Tibial nerve (tissue), 4 donors: Measurements from ENCODE around the gene TMEM140. TPM values are rescaled to one million over a fixed set of nuclear protein-coding genes. Genes with fewer than 3 reads are reported as not detected.
"Not testable (repeated sequence)": the region's sequence is repeated elsewhere in the genome, so short reads cannot be mapped to it uniquely, and the experiment has no call there.

Source experiments
- DNase-seq, 2 donors: peaks; one replicate each; pipeline ENCODE4 v3.0.0-alpha.2; 2019; ENCODE audit warnings: low spot score in 2 of 2
- H3K27ac ChIP-seq, 4 donors: fragments of 200-600 bp; sonication (generic) in 3 of 4; one replicate each; pipeline ENCODE4 v1.5.1; 2017 to 2019; ENCODE audit warnings: mild to moderate bottlenecking in 1 of 4
- H3K27me3 ChIP-seq, 2 donors: fragments of 200-600 bp; sonication (generic) in 1 of 2; one replicate each; pipeline versions ENCODE4 v1.5.1 to v1.6.0; 2017 to 2019
- H3K36me3 ChIP-seq, 3 donors: fragments of 200-600 bp; sonication (generic); one replicate each; pipeline ENCODE4 v1.5.1; 2018 to 2019
- H3K4me1 ChIP-seq, 4 donors: fragments of 200-600 bp; sonication (generic) in 3 of 4; one replicate each; pipeline ENCODE4 v1.5.1; 2017 to 2019
- H3K4me3 ChIP-seq, 4 donors: fragments of 200-600 bp; sonication (generic) in 3 of 4; one replicate each; pipeline ENCODE4 v1.5.1; 2017 to 2019; ENCODE audit warnings: mild to moderate bottlenecking in 1 of 4, moderate library complexity in 1 of 4
- H3K9me3 ChIP-seq, 4 donors: fragments of 200-600 bp; sonication (generic) in 3 of 4; one replicate each; pipeline ENCODE4 v1.5.1; 2017 to 2019
- CTCF ChIP-seq, 5 experiments: fragments of 200-600 bp in 3 of 5; fragments of 450-650 bp in 2 of 5; sonication (generic) in 3 of 5; IDR thresholded peaks; one replicate each; pipeline ENCODE4 v1.5.1; 2016 to 2019; ENCODE audit warnings: antibody characterized with exemption in 5 of 5, mild to moderate bottlenecking in 3 of 5, moderate library complexity in 2 of 5
- EP300 ChIP-seq, 2 donors: sonication (generic); formaldehyde crosslinking; IDR thresholded peaks; one replicate each; pipeline ENCODE4 v1.6.1; 2017; ENCODE audit warnings: antibody characterized with exemption in 2 of 2, mild to moderate bottlenecking in 1 of 2
- POLR2A ChIP-seq, 2 donors: fragments of 450-650 bp; IDR thresholded peaks; one replicate each; pipeline ENCODE4 v1.6.1; 2017; ENCODE audit warnings: antibody characterized with exemption in 2 of 2, mild to moderate bottlenecking in 2 of 2, moderate library complexity in 2 of 2
- WGBS, 2 donors: methylation state at CpG; one replicate each; pipeline ENCODE4 v1.1.5; 2018; 5-methylcytosine and 5-hydroxymethylcytosine counted together
- total RNA-seq, 4 donors: library from RNA; depleted of rRNA; stranded (reverse); fragments of >200 nt; gene quantifications; one replicate each; pipeline ENCODE4 v1.1.0, GENCODE V29; 2016

The TMEM140 gene
- total RNA-seq, 4 donors from 2014 or later, result 20.5 to 46.9 (median 32.5) TPM

DNA sequence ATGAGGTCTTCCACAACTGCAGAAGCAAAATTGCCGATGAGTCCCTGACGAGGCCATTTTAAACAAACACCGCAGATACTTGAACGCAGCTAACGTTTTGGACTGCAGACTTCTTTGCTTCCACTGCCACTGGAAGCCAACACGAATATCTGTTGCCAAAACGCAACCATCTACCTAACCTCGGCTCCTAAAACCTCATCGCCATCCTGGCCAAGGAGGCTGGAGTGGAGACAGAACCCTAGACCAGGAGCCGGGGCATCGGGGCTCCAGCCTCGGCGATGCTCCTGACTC is 63.0 kb downstream of the TMEM140 start:
- Histone ChIP-seq H3K27ac (peak overlapping the region; percentile 89 to 95 (median 93)), H3K9me3 (no peaks in the 10 kb centered on the region), H3K4me3 (peak overlapping the region; percentile 77 to 96 (median 88)), H3K4me1 (peaks cover 0 to 34% (median 11%) of the 10 kb centered on the region in 4 donors), H3K27me3 (no peaks in the 10 kb centered on the region), H3K36me3 (peaks cover 0 to 21% (median 0%) of the 10 kb centered on the region in 3 donors)
- TF ChIP-seq CTCF (IDR thresholded peaks at IDR 0.05) (no peak), EP300 (IDR thresholded peaks at IDR 0.05) (no peak), POLR2A (IDR thresholded peaks at IDR 0.05) (no peak)
- WGBS, 2 donors, result 0 to 1% methylated on average over 11 to 13 of the region's 13 CpGs
- DNase-seq, result no peak

DNA sequence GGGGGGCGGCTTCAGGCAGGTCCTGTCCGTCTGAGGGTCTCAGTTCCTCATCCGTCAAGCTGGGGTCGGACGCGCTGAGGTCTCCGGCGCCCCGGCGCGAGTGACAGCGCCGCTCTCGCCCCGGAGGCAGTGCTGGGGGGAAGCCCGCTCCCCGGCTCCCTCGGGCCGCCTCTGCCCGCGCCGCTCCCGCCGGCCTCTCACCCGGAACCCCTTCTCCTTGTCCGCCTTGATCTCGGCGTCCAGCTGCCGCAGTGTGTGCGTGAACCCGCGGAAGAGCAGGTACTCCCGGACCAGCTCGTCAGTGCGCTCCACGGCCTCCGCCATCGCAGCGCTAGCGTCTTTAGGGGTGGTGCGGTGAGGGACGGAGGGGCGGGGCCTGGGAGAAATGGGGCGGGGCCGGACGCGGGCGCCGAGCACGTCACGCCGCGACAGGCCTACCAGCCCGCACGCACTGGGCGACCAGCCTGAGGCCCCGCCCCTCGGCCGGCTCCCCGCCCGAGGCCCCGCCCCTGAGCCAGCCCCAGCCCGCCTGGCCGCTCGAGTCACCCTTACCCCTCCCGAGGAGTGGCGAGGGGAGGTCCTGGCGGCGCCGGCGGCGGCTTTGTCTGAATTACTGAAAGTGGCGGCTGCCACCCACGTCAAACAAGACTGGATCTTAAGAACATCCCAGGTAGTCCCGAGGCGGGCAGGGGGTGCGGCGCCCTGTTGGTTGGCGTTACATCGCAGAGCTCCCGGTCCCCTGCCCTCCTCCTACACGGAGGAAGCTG is 63.5 kb downstream of the TMEM140 start, which contains the start of gene WDR91:
WDR91 (minus strand) TSS at position 348 of the 767 bp plus-strand sequence; CDS start at position 324, 24 bp downstream.
- Histone ChIP-seq H3K9me3 (no peaks in the 10 kb centered on the region), H3K4me1 (peaks cover 0 to 34% (median 11%) of the 10 kb centered on the region in 4 donors), H3K4me3 (peak within 1 kb of the TSS; percentile 77 to 96 (median 88)), H3K27ac (peak within 1 kb of the TSS; percentile 89 to 95 (median 93)), H3K27me3 (no peaks in the 10 kb centered on the region), H3K36me3 (peaks cover 0 to 16% (median 0%) of the 10 kb centered on the region in 3 donors)
- TF ChIP-seq POLR2A (IDR thresholded peaks at IDR 0.05) (peak; percentile 75 to 95), EP300 (IDR thresholded peaks at IDR 0.05) (peak in 1 of 2 donors; percentile 96), CTCF (IDR thresholded peaks at IDR 0.05) (peak in 2 of 5 experiments; percentile 16 to 18)
- peak; percentile 93 for DNase-seq
- WGBS, 2 donors, result 0 to 1% methylated on average over 32 to 40 of the region's 82 CpGs

DNA sequence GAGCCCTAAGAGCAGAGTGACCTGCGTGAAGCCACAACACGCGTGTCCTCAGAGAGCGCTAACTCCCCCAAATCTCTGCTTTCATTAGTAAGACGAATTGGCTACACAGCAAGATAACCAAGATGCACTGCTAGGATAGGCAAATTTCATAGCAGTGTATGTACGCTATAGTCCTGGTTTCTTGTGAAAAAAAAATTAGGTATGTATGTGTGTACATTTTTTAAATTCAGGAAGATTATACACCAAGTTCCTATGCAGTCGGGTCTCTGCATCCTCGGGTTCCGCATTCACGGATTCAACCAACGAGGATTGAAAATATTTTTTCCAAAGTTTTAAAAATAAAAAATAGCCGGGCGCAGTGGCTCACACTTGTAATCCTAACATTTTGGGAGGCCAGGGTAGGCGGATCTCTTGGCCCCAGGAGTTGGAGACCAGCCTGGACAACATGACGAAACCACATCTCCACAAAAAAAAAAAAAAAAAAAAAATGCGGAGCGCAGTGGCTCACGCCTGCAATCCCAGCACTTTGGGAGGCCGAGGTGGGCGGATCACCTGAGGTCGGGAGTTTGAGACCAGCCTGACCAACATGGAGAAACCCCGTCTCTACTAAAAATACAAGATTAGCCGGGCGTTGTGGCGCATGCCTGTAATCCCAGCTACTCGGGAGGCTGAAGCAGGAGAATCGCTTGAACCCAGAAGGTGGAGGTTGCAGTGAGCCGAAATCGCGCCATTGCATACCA is 64.2 kb downstream of the TMEM140 start:
- not testable (repeated sequence) for H3K9me3 ChIP-seq, H3K27me3 ChIP-seq
- Histone ChIP-seq H3K27ac (peak overlapping the region; percentile 89 to 95 (median 92)), H3K4me3 (peak overlapping the region; percentile 75 to 96 (median 88)), H3K4me1 (peaks cover 0 to 34% (median 11%) of the 10 kb centered on the region in 4 donors), H3K36me3 (peaks cover 0 to 15% (median 0%) of the 10 kb centered on the region in 3 donors)
- WGBS, 2 donors, result 50 to 54% methylated on average over 30 of the region's 30 CpGs
- DNase-seq, result peak in 1 of 2 donors; percentile 52

DNA sequence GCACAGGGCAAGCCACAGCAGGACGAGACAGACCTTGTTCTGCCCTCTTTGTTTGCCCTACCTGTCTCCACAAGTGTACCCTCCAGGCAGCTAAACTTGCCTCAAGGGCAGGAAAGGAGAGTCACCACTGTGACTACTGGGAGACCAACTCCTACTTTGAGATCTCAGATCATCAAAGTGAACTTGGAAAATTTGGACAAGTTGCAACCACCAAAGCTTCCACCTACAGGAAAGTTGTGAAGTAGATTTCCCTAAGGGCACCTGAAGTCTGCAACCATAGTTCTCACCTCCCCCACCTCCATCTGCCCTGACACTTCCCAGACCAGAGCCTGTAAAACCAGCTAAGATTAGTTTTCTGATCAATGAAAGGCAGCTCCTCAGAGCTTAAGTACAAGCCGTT is 66.0 kb downstream of the TMEM140 start:
- WGBS, 2 donors, result 76 to 78% methylated on average over 2 of the region's 2 CpGs
- H3K9me3 ChIP-seq, result no peaks in the 10 kb centered on the region

DNA sequence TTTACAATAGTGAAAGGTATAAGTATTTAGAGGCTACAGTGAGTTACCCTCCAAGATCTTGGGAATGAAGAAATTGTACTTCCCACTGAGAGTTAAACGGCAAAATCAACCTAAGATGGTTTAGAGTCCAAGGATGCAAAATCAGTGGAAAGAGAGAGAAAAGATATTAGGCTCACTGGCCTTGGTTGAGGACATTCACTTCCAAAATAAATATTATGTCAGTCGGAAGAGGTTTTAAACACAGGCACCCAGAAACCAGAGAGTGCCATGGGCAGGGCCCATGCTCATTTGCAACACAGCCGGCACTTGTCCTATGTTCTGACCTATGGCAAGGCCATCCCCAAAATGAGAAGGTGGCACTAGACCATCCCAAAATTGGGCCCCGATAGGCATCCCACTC is 67.3 kb downstream of the TMEM140 start:
- no peaks in the 10 kb centered on the region for H3K36me3 ChIP-seq
- H3K4me3 ChIP-seq, result no peak overlapping the region
- H3K4me1 ChIP-seq, result peaks cover 0 to 7% (median 3%) of the 10 kb centered on the region in 4 donors
- H3K9me3 ChIP-seq, result no peaks in the 10 kb centered on the region
- 66 to 77% methylated on average over 4 of the region's 4 CpGs for WGBS, 2 donors
- H3K27ac ChIP-seq, result no peak overlapping the region
- DNase-seq, result no peak
- no peak for TF ChIP-seq POLR2A (IDR thresholded peaks at IDR 0.05)
- TF ChIP-seq EP300 (IDR thresholded peaks at IDR 0.05), result no peak
- TF ChIP-seq CTCF (IDR thresholded peaks at IDR 0.05), result no peak
- H3K27me3 ChIP-seq, result no peaks in the 10 kb centered on the region

More for the DNA sequence above, 66.0 kb downstream of the TMEM140 start:
- Histone ChIP-seq H3K4me3 (no peak overlapping the region), H3K27me3 (no peaks in the 10 kb centered on the region), H3K36me3 (no peaks in the 10 kb centered on the region), H3K4me1 (peaks cover 0 to 20% (median 11%) of the 10 kb centered on the region in 4 donors), H3K27ac (no peak overlapping the region)
- no peak for DNase-seq
- no peak for TF ChIP-seq EP300 (IDR thresholded peaks at IDR 0.05)
- no peak for TF ChIP-seq CTCF (IDR thresholded peaks at IDR 0.05)
- no peak for TF ChIP-seq POLR2A (IDR thresholded peaks at IDR 0.05)
